ENCODE results near the gene WDR47.
"Not testable (repeated sequence)": the region's sequence is repeated elsewhere in the genome, so short reads cannot be mapped to it uniquely, and the experiment has no call there.

Gene WDR47

GRCh38 chr1:108962681-108963051 lies 79.2 kb downstream of the WDR47 start:
- no peak for DNase-seq (ENCODE audit: low read depth)

- DNase-seq (ENCODE audit: low read depth) = no peak
Measured at GRCh38 chr1:108961752-108962486, 80.0 kb downstream of the WDR47 start.

GRCh38 chr1:108961198-108961597 lies 80.7 kb downstream of the WDR47 start:
- no peak for DNase-seq (ENCODE audit: low read depth)

GRCh38 chr1:108960719-108961118 lies 81.2 kb downstream of the WDR47 start:
- no peak for DNase-seq (ENCODE audit: low read depth)

GRCh38 chr1:108957888-108958287 lies 84.0 kb downstream of the WDR47 start:
- no peak for DNase-seq (ENCODE audit: low read depth)

GRCh38 chr1:108955881-108956280 lies 86.0 kb downstream of the WDR47 start:
- DNase-seq (ENCODE audit: low read depth) = no peak

GRCh38 chr1:108955111-108955510 lies 86.8 kb downstream of the WDR47 start:
- no peak for DNase-seq (ENCODE audit: low read depth)

GRCh38 chr1:108953452-108953851 lies 88.5 kb downstream of the WDR47 start:
- DNase-seq (ENCODE audit: low read depth) = no peak

GRCh38 chr1:108951242-108951641 lies 90.7 kb downstream of the WDR47 start:
- no peak for DNase-seq (ENCODE audit: low read depth)

- no peak for DNase-seq (ENCODE audit: low read depth)
Measured at GRCh38 chr1:108949044-108949443, 92.9 kb downstream of the WDR47 start.

- DNase-seq (ENCODE audit: low read depth) = no peak
Measured at GRCh38 chr1:108947871-108948525, 93.9 kb downstream of the WDR47 start.

GRCh38 chr1:108936170-108936569 lies 105.7 kb downstream of the WDR47 start:
- no peak for DNase-seq (ENCODE audit: low read depth)

- no peak for DNase-seq (ENCODE audit: low read depth)
Measured at GRCh38 chr1:108933944-108934343, 108.0 kb downstream of the WDR47 start.

GRCh38 chr1:108927565-108927964 lies 114.3 kb downstream of the WDR47 start:
- DNase-seq (ENCODE audit: low read depth) = not testable (repeated sequence)

GRCh38 chr1:108925920-108926319 lies 116.0 kb downstream of the WDR47 start:
- no peak for DNase-seq (ENCODE audit: low read depth)

Data from non-pigmented ciliary epithelial cell (primary cell).